BJ (cell line): ENCODE results near the gene MCEMP1. TPM values are rescaled to one million over a fixed set of nuclear protein-coding genes. Genes with fewer than 3 reads are reported as not detected.

ENCODE experiments used
- CTCF ChIA-PET: fragments of 350-600 bp; formaldehyde crosslinking; extraction: SDS; loops from one replicate; lab custom pipeline; 2021; ENCODE audit warnings: antibody characterized with exemption, inconsistent platforms; lab: Yijun Ruan, JAX
- POLR2A ChIA-PET: fragments of 300-600 bp; sonication (Branson Sonifier 250); formaldehyde crosslinking; extraction: SDS; loops from one replicate; lab custom pipeline; 2021; ENCODE audit warnings: antibody characterized with exemption; lab: Charles Lee
- DNase-seq: peaks from one replicate; pipeline ENCODE4 v3.0.0-alpha.2; 2011; ENCODE audit warnings: low read depth
- H3K27me3 ChIP-seq: 2 replicates; pipeline ENCODE4 v1.6.0; 2011; ENCODE audit warnings: low read length; ENCODE audit not compliant: control insufficient read depth, insufficient read depth
- H3K36me3 ChIP-seq: 2 replicates; pipeline ENCODE4 v1.5.1; 2011; ENCODE audit warnings: low read length; ENCODE audit not compliant: control insufficient read depth, insufficient read depth
- H3K4me3 ChIP-seq: 2 replicates; pipeline ENCODE4 v1.5.1; 2011; ENCODE audit warnings: low read depth, mild to moderate bottlenecking, control low read depth, low read length
- CTCF ChIP-seq: IDR thresholded peaks from 2 replicates; pipeline ENCODE4 v1.5.1; 2011; ENCODE audit warnings: low read depth, mild to moderate bottlenecking, control low read depth, inconsistent platforms, low read length, moderate library complexity; ENCODE audit not compliant: insufficient read depth
- polyA plus RNA-seq: library from polyadenylated mRNA; depleted of rRNA; stranded (reverse); fragments of >200 nt; gene quantifications from 2 replicates; pipeline ENCODE4 v1.2.3, GENCODE V29; 2011

MCEMP1 gene
- polyA plus RNA-seq, 1 experiment = not detected

GRCh38 chr19:7705387-7706187 lies 28.7 kb downstream of the MCEMP1 start:
- Histone ChIP-seq H3K4me3 (no peak overlapping the region), H3K36me3 (no peaks in the 10 kb centered on the region), H3K27me3 (no peaks in the 10 kb centered on the region; the same call in 1 of the 2 replicates)
- TF ChIP-seq CTCF = no peak
- CTCF ChIA-PET = no interaction called here
- DNase-seq = no peak
- POLR2A ChIA-PET = no interaction called here

- CTCF ChIA-PET = no interaction called here
- no peak overlapping the region for H3K4me3 ChIP-seq
- H3K36me3 ChIP-seq = no peaks in the 10 kb centered on the region
- H3K27me3 ChIP-seq = no peaks in the 10 kb centered on the region; the same call in 1 of the 2 replicates
- TF ChIP-seq CTCF = no peak
- DNase-seq = no peak
- POLR2A ChIA-PET = no interaction called here
These were observed 29.5 kb downstream of the MCEMP1 start for GRCh38 chr19:7706188-7706954.

GRCh38 chr19:7706955-7707456 lies 30.1 kb downstream of the MCEMP1 start:
- TF ChIP-seq CTCF = no peak
- no peaks in the 10 kb centered on the region for H3K36me3 ChIP-seq
- no peak for DNase-seq
- ChIA-PET POLR2A (no interaction called here), CTCF (no interaction called here)
- no peak overlapping the region for H3K4me3 ChIP-seq
- H3K27me3 ChIP-seq = no peaks in the 10 kb centered on the region; the same call in 1 of the 2 replicates

- Histone ChIP-seq H3K4me3 (no peak overlapping the region), H3K27me3 (no peaks in the 10 kb centered on the region; the same call in 1 of the 2 replicates), H3K36me3 (no peaks in the 10 kb centered on the region)
- POLR2A ChIA-PET = no interaction called here
- no peak for TF ChIP-seq CTCF
- CTCF ChIA-PET = interaction anchor here (1.0 kb wide), 1 partner anchor 29 kb away, joined by 3 read pairs; the partner anchor contains the start of gene TRAPPC5
- no peak for DNase-seq
These were observed 33.1 kb downstream of the MCEMP1 start for GRCh38 chr19:7709932-7710460.

- TF ChIP-seq CTCF = no peak
- no peak overlapping the region for H3K4me3 ChIP-seq
- CTCF ChIA-PET = interaction anchor here (1.0 kb wide), 1 partner anchor 30 kb away, joined by 3 read pairs; the partner anchor contains the start of gene TRAPPC5
- POLR2A ChIA-PET = no interaction called here
- no peaks in the 10 kb centered on the region for H3K36me3 ChIP-seq
- DNase-seq = no peak
- H3K27me3 ChIP-seq = no peaks in the 10 kb centered on the region; the same call in 1 of the 2 replicates
These were observed 33.7 kb downstream of the MCEMP1 start for GRCh38 chr19:7710616-7711015.
